Mesenteric fat pad (tissue), 1 donor: Measurements from ENCODE around the gene METTL21C. TPM values are rescaled to one million over a fixed set of nuclear protein-coding genes. Genes with fewer than 3 reads are reported as not detected.

Experiments
- DNase-seq: peaks from one replicate; pipeline ENCODE4 v3.0.0-alpha.2; 2020; ENCODE audit warnings: low spot score
- total RNA-seq: library from RNA; stranded (reverse); fragmentation: NEBNext Ultra II Directional; extraction: Animal tissue kit (Norgen Biotek cat#: 25700); gene quantifications from one replicate; pipeline ENCODE4 v1.2.1, GENCODE V29; 2021
- donor health status: DM: yes; HTN: yes; CAD: no.

Gene METTL21C
- total RNA-seq, 1 donor from 2014 or later: not detected

GRCh38 chr13:102667911-102668310 is 26.9 kb downstream of the METTL21C start:
- no peak for DNase-seq

DNA sequence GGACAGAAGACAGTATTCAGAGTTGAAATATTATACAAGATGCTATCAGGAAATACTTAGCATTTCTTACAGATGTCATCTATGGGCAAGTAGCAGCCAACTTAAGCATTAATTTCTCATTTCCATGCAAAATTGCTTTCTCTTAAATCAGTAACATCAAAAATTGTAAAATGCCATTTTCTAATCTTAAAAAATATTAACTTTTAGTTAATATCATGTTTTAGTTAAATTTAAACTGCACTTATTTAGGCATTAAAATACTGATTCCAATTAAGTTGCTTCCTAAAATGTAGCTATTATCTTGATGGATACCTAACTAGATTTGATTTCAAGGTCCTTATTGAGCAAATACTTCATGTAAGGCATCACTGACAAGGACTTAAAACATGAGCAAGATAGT is 27.8 kb downstream of the METTL21C start:
- no peak for DNase-seq

DNA sequence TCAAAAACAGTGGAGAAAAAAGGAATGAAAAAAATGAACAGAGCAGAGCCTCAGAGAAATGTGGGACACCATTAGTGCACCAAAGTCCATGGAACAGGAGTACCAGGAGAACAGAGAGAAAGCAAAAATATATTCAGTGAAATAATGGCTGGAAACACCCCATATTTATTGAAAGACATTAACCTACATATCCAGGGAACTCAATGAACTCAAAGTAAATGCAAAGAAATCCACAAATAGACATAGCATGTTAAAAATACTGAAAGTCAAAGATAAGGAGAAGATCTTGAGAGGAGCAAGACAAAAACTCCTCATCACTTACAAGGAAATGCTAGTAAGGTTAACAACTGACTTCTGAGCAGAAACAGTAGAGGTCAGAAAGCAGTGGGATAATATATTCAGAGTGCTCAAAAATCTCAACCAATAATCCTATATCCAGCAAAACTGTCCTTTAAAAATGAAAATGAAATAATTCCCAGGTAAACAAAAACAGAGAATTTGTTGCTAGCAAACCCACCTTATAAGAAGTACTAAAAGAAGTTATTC is 35.6 kb downstream of the METTL21C start:
- DNase-seq: no peak

DNA sequence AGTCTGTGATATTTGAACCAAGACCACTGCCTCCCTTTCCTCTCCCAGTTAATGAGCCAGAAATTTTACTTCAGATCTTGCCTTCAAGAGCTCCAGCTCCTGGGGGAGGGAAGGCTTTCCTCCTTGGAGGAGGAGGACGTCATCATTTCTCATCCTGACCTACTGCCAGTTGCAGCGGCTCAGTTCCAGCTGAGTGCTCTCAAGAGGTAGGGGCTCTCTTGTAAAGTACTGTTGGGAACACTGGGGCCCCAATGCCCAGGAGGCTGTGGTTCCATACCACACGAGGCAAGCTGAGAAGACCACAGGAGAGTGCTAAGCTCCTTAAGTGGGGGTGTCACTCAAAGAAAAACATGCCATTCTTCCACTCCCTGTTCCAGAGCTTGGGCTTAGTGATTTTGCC is 36.2 kb downstream of the METTL21C start:
- no peak for DNase-seq

DNA sequence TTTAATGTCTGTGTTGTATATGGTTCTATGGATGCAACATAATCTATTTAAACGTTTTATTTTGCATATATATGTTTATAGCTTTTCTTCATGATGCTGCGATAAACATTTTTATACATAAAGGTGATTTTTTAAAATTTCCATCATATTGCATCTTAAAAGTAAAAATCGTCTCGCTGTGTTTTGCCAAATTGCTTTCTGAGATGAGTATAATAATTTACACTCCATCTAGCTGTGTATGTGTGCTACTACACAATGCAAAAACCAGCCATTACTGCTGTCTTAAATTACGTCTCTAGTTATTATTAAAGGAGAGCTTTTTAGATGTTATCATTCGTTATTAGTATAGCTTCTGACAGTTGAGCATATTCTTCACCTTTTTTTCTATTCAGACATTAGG is 37.2 kb downstream of the METTL21C start:
- no peak for DNase-seq

GRCh38 chr13:102654756-102655155 is 40.1 kb downstream of the METTL21C start:
- DNase-seq: no peak

DNA sequence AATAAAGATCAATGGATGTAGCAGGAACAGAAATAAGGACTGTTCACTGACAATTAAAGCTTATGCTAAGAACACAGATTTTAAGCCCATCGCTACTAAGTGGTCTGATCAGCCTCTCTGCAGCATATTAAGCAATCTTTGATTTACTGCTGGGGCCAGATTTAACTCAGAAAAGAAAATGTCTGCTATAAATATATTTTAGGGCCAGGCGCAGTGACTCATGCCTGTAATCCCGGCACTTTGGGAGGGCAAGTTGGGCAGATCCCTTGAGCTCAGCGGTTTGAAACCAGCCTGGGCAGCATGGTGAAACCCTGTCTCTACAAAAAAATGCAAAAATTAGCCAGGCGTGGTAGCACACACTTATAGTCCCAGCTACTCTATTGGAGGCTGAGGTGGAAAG is 43.0 kb downstream of the METTL21C start:
- DNase-seq: no peak

DNA sequence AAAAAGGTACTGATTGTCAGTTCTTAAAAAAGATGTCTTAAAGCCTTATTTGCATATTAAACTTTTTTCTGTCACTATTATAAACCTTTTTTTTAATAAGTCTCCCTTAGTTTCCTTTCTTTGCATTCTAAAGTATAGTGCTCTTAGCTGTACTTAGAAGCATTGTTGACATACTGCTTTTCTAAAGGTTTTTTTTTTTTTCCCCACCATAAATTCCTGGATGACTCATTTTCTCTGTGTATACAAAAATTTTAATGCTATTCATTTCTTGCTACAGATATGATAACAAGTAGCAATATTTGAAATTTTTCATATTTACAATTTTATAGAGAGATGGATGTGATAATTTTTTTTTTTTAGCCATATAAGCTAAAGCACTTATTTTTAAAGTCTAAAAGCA is 43.5 kb downstream of the METTL21C start:
- no peak for DNase-seq

DNA sequence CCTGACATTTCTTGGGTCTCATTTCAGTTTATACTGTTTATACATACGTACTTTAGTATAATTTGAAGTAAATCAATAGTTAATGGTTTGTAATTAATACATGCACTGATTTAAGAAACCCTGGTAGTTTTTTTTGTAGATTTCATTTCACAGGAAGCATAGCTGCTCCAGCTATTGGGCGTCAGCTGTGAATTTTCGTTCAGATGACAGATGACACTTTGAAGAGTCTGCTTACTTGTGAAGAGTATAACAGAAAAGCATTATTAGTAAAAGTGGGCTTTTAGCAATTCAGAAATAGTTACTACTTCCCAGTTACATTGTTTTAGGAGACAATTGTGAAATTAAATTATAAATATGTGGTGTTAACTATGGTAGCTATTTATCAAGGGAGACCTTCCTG is 44.4 kb downstream of the METTL21C start:
- DNase-seq: no peak

DNA sequence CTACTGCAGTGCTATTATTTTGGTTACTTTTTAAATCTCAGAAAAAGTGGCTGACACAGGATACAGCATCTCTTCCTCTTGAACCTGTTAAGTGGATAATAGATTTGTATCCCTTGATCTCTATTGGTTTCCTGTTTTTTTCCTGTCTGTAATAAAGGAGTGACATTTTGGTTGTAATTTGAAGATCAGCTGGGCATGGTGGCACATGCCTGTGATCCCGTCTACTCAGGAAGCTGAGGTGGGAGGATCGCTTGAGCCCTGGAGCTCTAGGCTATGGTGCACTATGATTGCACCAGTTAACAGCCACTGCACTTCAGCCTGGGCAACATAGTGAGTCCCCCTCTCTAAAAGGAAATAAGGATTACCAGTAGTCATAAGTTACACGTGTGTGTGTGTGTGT is 46.8 kb downstream of the METTL21C start:
- DNase-seq: no peak

GRCh38 chr13:102645701-102646100 is 49.1 kb downstream of the METTL21C start:
- DNase-seq: no peak

GRCh38 chr13:102643656-102644055 is 51.2 kb downstream of the METTL21C start:
- no peak for DNase-seq

- no peak for DNase-seq
Measured at GRCh38 chr13:102642475-102642874, 52.4 kb downstream of the METTL21C start.

GRCh38 chr13:102642029-102642428 is 52.8 kb downstream of the METTL21C start:
- no peak for DNase-seq

GRCh38 chr13:102638741-102639140 is 56.1 kb downstream of the METTL21C start:
- DNase-seq: no peak

Other genes with a start within 250 kb of the METTL21C start
- gene TPP2, start 98.1 kb downstream of the METTL21C start, total RNA-seq: 36.5 TPM
- gene TEX30, start 78.7 kb upstream of the METTL21C start, total RNA-seq: 9.2 TPM
- 3.8 TPM for gene POGLUT2, start 103.9 kb upstream of the METTL21C start, total RNA-seq
- gene BIVM, start 104.1 kb upstream of the METTL21C start, total RNA-seq: 11.9 TPM
- gene ERCC5, start 151.0 kb upstream of the METTL21C start, total RNA-seq: 43.8 TPM